ENCODE data around the gene DDX39A. TPM values are rescaled to one million over a fixed set of nuclear protein-coding genes. Genes with fewer than 3 reads are reported as not detected.
"Not testable (repeated sequence)": the region's sequence is repeated elsewhere in the genome, so short reads cannot be mapped to it uniquely, and the experiment has no call there.

DDX39A gene
- total RNA-seq, 1 experiment from 2014 or later: 117 TPM

DNA sequence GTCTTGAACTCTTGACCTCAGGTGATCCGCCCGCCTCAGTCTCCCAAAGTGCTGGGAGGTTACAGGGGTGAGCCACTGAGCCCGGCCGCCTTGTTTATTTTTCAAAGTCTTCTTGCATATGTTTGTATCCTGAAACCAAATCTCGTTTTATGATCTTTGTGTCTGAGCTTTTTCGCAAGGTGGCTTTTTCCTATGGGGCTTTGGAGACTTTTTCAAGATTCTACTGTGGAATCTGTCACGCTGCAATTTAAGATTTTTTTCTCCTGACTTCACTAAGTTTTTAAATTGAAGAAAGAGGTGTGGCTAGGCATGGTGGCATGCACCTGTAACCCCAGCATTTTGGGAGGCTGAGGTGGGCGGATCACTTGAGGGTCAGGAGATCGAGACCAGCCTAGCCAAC, 44.8 kb downstream of the DDX39A start:
- H3K27me3 ChIP-seq (ENCODE audit: control insufficient read depth, insufficient read depth, low read length); in situ Hi-C loops (cut with HindIII; ENCODE audit: low pct_unique_long_range_greater_than_20kb, low sequenced_read_pairs); H3K4me3 ChIP-seq (ENCODE audit: low read depth in 2 of 2, low read length in 2 of 2); ATAC-seq; POLR2A ChIA-PET; H3K9me3 ChIP-seq (ENCODE audit: control insufficient read depth, insufficient read depth, low read depth, low read length); CTCF ChIA-PET; BruUV-seq (replicated peaks); DNase-seq (ENCODE audit: low read depth, low spot score); H3K27ac ChIP-seq (ENCODE audit: low read length); H3K36me3 ChIP-seq (ENCODE audit: control insufficient read depth, insufficient read depth, low read length); intact Hi-C loops (cut with micrococcal nuclease; ENCODE audit: unreplicated experiment): not testable (repeated sequence)
- H3K4me1 ChIP-seq (ENCODE audit: control insufficient read depth, insufficient read depth, low read length): peaks cover 13% of the 10 kb centered on the region

DNA sequence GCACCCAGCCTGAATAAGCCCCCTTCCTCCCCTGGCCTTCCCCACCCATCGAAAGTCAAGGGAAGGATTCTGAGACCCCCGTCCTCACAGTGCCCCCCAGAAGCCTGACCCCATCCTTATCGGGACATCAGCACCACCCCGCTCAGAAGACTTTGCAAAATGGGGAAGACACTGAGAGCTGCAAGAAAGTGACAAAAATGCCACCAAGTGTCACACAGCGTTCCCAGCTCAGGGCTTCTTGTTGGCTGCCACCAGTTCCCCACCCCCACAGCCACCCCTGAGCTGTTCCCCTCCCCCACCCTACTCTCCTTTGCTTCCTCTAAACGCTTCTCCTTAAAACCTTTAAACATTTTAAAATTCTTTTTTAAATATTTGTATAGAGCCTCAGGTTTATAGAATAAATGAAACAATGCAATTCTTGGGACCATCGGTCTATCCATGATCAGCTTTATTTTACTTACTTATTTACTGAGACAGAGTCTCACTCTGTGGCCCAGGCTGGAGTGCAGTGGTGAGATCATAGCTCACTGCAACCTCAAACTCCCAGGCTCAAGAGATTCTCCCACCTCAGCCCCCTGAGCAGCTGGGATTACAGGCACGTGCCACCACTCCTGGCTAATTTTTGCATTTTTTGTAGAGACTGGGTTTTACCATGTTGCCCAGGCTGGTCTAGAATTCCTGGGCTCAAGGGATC, 46.6 kb downstream of the DDX39A start:
- CTCF ChIA-PET: interaction anchor here (0.5 kb wide), 1 partner anchor 11 kb away, joined by 6 read pairs; no protein-coding TSS in a partner anchor

GRCh38 chr19:14371301-14371821, 47.8 kb downstream of the DDX39A start:
- H3K27ac ChIP-seq (ENCODE audit: low read length): no peak overlapping the region
- TF ChIP-seq TCF7L2 (IDR thresholded peaks at IDR 0.05; ENCODE audit: low read depth, low read length) (no peak), SIN3A (IDR thresholded peaks at IDR 0.05; ENCODE audit: borderline replicate concordance, insufficient read depth, low read depth, low read length) (no peak), POLR2AphosphoS5 (IDR thresholded peaks at IDR 0.05; ENCODE audit: low read depth, low read length) (no peak)
- TF ChIP-seq, protein P1, sequence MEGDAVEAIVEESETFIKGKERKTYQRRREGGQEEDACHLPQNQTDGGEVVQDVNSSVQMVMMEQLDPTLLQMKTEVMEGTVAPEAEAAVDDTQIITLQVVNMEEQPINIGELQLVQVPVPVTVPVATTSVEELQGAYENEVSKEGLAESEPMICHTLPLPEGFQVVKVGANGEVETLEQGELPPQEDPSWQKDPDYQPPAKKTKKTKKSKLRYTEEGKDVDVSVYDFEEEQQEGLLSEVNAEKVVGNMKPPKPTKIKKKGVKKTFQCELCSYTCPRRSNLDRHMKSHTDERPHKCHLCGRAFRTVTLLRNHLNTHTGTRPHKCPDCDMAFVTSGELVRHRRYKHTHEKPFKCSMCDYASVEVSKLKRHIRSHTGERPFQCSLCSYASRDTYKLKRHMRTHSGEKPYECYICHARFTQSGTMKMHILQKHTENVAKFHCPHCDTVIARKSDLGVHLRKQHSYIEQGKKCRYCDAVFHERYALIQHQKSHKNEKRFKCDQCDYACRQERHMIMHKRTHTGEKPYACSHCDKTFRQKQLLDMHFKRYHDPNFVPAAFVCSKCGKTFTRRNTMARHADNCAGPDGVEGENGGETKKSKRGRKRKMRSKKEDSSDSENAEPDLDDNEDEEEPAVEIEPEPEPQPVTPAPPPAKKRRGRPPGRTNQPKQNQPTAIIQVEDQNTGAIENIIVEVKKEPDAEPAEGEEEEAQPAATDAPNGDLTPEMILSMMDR (IDR thresholded peaks at IDR 0.05): no peak
- intact Hi-C loops (cut with micrococcal nuclease; ENCODE audit: unreplicated experiment) (no loop called here), in situ Hi-C loops (cut with HindIII; ENCODE audit: low pct_unique_long_range_greater_than_20kb, low sequenced_read_pairs) (no loop called here)
- H3K4me1 ChIP-seq (ENCODE audit: control insufficient read depth, insufficient read depth, low read length): peaks cover 9% of the 10 kb centered on the region
- ATAC-seq (no peak), DNase-seq (ENCODE audit: low read depth, low spot score) (no peak)
- ChIA-PET POLR2A (no interaction called here), CTCF (no interaction called here)
- no peaks in the 10 kb centered on the region for H3K9me3 ChIP-seq (ENCODE audit: control insufficient read depth, insufficient read depth, low read depth, low read length)
- H3K4me3 ChIP-seq (ENCODE audit: low read depth in 2 of 2, low read length in 2 of 2): no peak overlapping the region
- no TSS peak for BruUV-seq (replicated peaks)
- H3K36me3 ChIP-seq (ENCODE audit: control insufficient read depth, insufficient read depth, low read length): no peaks in the 10 kb centered on the region
- H3K27me3 ChIP-seq (ENCODE audit: control insufficient read depth, insufficient read depth, low read length): no peaks in the 10 kb centered on the region

More for the DNA sequence above, 46.6 kb downstream of the DDX39A start:
- H3K27me3 ChIP-seq (ENCODE audit: control insufficient read depth, insufficient read depth, low read length); in situ Hi-C loops (cut with HindIII; ENCODE audit: low pct_unique_long_range_greater_than_20kb, low sequenced_read_pairs); H3K9me3 ChIP-seq (ENCODE audit: control insufficient read depth, insufficient read depth, low read depth, low read length); BruUV-seq (replicated peaks); H3K27ac ChIP-seq (ENCODE audit: low read length); intact Hi-C loops (cut with micrococcal nuclease; ENCODE audit: unreplicated experiment); H3K4me3 ChIP-seq (ENCODE audit: low read depth in 2 of 2, low read length in 2 of 2); ATAC-seq; H3K4me1 ChIP-seq (ENCODE audit: control insufficient read depth, insufficient read depth, low read length); POLR2A ChIA-PET; H3K36me3 ChIP-seq (ENCODE audit: control insufficient read depth, insufficient read depth, low read length); DNase-seq (ENCODE audit: low read depth, low spot score): not testable (repeated sequence)

DNA sequence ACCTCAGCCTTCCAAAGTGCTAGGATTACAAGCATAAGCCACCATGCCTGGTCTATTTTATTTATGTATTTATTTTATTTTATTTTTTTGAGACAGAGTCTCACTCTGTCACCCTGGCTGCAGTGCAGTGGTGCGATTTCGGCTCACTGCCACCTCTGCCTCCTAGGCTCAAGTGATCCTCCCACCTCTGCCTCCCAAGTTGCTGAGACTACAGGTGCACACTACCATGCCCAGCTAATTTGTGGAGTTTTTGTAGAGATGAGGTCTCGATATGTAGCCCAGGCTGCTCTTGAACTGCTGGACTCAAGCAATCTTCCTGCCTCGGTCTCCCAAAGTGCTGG, 48.2 kb downstream of the DDX39A start:
- DNase-seq (ENCODE audit: low read depth, low spot score): no peak
- Histone ChIP-seq H3K9me3 (ENCODE audit: control insufficient read depth, insufficient read depth, low read depth, low read length) (no peaks in the 10 kb centered on the region), H3K27ac (ENCODE audit: low read length) (no peak overlapping the region), H3K36me3 (ENCODE audit: control insufficient read depth, insufficient read depth, low read length) (no peaks in the 10 kb centered on the region), H3K4me3 (ENCODE audit: low read depth in 2 of 2, low read length in 2 of 2) (no peak overlapping the region), H3K27me3 (ENCODE audit: control insufficient read depth, insufficient read depth, low read length) (no peaks in the 10 kb centered on the region), H3K4me1 (ENCODE audit: control insufficient read depth, insufficient read depth, low read length) (peaks cover 9% of the 10 kb centered on the region)
- no peak for TF ChIP-seq SIN3A (IDR thresholded peaks at IDR 0.05; ENCODE audit: borderline replicate concordance, insufficient read depth, low read depth, low read length)
- TF ChIP-seq, protein P1 (IDR thresholded peaks at IDR 0.05): no peak
- no peak for TF ChIP-seq REST (IDR thresholded peaks at IDR 0.05; ENCODE audit: insufficient read depth in 1 of 2, low read depth in 2 of 2, low read length in 1 of 2)
- no peak for TF ChIP-seq TCF7L2 (IDR thresholded peaks at IDR 0.05; ENCODE audit: low read depth, low read length)
- POLR2A ChIA-PET: no interaction called here
- ATAC-seq: no peak
- in situ Hi-C loops (cut with HindIII; ENCODE audit: low pct_unique_long_range_greater_than_20kb, low sequenced_read_pairs) (no loop called here), intact Hi-C loops (cut with micrococcal nuclease; ENCODE audit: unreplicated experiment) (no loop called here)
- BruUV-seq (replicated peaks): no TSS peak
- CTCF ChIA-PET: no interaction called here

All from Panc1 (cell line).